Neural cell (in vitro differentiated cells): ENCODE results near the gene UCKL1.
A peak's percentile ranks its signal among the peaks of the same experiment; 100 is the strongest.

Source experiments
- EP300 ChIP-seq: fragments of 450-650 bp; conservative IDR thresholded peaks from 2 replicates; pipeline ENCODE4 v1.6.1; 2014; ENCODE audit warnings: antibody characterized with exemption, mild to moderate bottlenecking, moderate library complexity; ENCODE audit not compliant: poor library complexity, severe bottlenecking
- EZH2 ChIP-seq: fragments of 200-600, 300-800 bp; shearing (Covaris generic), sonication (generic); IDR thresholded peaks from 2 replicates; pipeline ENCODE4 v1.6.1; 2014; ENCODE audit warnings: antibody characterized with exemption, low read length, borderline replicate concordance, mild to moderate bottlenecking; ENCODE audit not compliant: insufficient read depth, poor library complexity, severe bottlenecking
- TF ChIP-seq, protein P1 (sequence below): fragments of 450-650 bp; IDR thresholded peaks from 2 replicates; pipeline ENCODE4 v1.5.1; 2014; ENCODE audit warnings: antibody characterized with exemption, mild to moderate bottlenecking, moderate library complexity; ENCODE audit not compliant: poor library complexity, severe bottlenecking

DNA sequence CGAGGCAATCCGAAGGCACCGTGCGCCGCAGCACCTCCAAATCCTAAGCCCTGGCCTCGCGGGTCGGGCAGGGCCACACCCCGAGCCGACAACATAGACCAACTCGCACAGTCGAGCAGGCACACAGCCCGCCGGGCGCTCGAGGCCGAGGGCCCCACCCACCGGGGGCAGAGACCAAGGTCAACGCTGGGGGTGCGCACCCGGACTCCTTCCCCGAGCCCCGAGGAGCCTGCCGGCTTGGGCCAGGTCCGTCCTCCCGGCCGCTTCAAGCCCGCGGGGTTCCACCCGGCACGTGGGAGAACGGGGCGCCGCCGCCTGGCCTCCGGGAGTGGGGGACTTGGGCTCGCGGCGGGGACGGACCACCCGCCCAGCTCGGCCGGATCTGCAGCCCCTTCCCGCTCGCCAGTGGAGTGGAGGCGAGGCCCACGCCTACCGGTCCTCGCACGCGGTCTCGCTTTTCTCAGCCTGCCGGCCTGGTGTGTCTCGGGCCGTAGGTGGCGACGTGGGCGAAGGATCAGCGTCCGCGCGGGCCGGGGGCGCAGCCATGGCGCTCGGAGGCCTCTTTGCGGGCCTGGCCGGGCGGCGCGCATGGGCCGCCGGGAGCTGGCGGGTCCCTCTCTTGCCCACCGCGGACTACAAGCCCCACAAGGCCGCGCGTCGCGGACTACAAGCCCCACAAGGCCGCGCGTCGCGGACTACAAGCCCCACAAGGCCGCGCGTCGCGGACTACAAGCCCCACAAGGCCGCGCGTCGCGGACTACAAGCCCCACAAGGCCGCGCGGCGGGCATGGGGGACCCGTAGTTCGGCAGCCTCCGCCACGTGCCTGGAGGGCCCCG, at the start of gene UCKL1:
- peak; percentile 10 for TF ChIP-seq EP300
- TF ChIP-seq, protein P1, sequence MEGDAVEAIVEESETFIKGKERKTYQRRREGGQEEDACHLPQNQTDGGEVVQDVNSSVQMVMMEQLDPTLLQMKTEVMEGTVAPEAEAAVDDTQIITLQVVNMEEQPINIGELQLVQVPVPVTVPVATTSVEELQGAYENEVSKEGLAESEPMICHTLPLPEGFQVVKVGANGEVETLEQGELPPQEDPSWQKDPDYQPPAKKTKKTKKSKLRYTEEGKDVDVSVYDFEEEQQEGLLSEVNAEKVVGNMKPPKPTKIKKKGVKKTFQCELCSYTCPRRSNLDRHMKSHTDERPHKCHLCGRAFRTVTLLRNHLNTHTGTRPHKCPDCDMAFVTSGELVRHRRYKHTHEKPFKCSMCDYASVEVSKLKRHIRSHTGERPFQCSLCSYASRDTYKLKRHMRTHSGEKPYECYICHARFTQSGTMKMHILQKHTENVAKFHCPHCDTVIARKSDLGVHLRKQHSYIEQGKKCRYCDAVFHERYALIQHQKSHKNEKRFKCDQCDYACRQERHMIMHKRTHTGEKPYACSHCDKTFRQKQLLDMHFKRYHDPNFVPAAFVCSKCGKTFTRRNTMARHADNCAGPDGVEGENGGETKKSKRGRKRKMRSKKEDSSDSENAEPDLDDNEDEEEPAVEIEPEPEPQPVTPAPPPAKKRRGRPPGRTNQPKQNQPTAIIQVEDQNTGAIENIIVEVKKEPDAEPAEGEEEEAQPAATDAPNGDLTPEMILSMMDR, result no peak
- no peak for TF ChIP-seq EZH2
